Loucy (cell line): ENCODE results near the gene MUCL3.

Source experiments
- EZH2phosphoT487 ChIP-seq: fragments of 200-600 bp; IDR thresholded peaks from 2 replicates; pipeline ENCODE4 v1.6.1; 2018; ENCODE audit warnings: antibody characterized with exemption, mild to moderate bottlenecking, moderate library complexity, borderline replicate concordance
- TF ChIP-seq, protein P1 (sequence below): fragments of 200-600 bp; sonication (generic); conservative IDR thresholded peaks from 2 replicates; pipeline ENCODE4 v1.5.1; 2014; ENCODE audit warnings: mild to moderate bottlenecking, antibody characterized with exemption, low read length

DNA sequence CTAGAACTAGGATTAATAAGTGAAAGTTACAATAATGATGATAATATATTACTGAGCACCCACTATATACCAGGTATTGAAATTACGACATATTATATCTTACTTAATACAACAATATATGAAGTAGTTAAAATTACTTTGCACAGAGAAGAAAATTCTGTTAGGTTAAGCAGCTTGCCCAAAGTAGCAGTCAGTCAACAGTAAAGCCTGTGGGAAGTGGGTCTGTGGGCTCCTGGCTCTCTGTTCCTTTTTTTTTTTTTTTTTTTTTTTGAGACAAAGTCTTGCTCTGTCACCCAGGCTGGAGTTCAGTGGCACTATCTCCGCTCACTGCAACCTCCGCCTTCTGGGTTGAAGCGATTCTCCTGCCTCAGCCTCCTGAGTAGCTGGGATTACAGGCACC, 37.5 kb upstream of the MUCL3 start:
- TF ChIP-seq, protein P1, sequence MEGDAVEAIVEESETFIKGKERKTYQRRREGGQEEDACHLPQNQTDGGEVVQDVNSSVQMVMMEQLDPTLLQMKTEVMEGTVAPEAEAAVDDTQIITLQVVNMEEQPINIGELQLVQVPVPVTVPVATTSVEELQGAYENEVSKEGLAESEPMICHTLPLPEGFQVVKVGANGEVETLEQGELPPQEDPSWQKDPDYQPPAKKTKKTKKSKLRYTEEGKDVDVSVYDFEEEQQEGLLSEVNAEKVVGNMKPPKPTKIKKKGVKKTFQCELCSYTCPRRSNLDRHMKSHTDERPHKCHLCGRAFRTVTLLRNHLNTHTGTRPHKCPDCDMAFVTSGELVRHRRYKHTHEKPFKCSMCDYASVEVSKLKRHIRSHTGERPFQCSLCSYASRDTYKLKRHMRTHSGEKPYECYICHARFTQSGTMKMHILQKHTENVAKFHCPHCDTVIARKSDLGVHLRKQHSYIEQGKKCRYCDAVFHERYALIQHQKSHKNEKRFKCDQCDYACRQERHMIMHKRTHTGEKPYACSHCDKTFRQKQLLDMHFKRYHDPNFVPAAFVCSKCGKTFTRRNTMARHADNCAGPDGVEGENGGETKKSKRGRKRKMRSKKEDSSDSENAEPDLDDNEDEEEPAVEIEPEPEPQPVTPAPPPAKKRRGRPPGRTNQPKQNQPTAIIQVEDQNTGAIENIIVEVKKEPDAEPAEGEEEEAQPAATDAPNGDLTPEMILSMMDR = no peak
- TF ChIP-seq EZH2phosphoT487 = no peak
